CD4-positive, alpha-beta T cell treated with Interleukin-15 for 4 hours (primary cell): ENCODE results near the gene CD300H.

ENCODE experiments used
- DNase-seq: peaks from one replicate; pipeline ENCODE4 v3.0.0-alpha.2; 2020; ENCODE audit warnings: low spot score

CD300H gene

GRCh38 chr17:74549343-74549742, 18.0 kb downstream of the CD300H start:
- DNase-seq = no peak

GRCh38 chr17:74547736-74548135, 19.6 kb downstream of the CD300H start:
- DNase-seq = no peak

GRCh38 chr17:74547264-74547663, 20.0 kb downstream of the CD300H start:
- DNase-seq = no peak

- no peak for DNase-seq
These were observed 20.7 kb downstream of the CD300H start for GRCh38 chr17:74546586-74546985.

GRCh38 chr17:74545843-74546230, 21.5 kb downstream of the CD300H start, which contains the start of gene CD300C:
Gene CD300C, minus strand, starts transcription at chr17:74546115. Its CDS starts 333 bp downstream, at chr17:74545782.
- peak; percentile 5 for DNase-seq

GRCh38 chr17:74544991-74545842, 22.1 kb downstream of the CD300H start:
- DNase-seq = no peak

GRCh38 chr17:74543891-74544760, 23.2 kb downstream of the CD300H start:
- DNase-seq = no peak

- DNase-seq = no peak
These were observed 23.9 kb downstream of the CD300H start for GRCh38 chr17:74543406-74543805.

GRCh38 chr17:74542727-74543383, 24.5 kb downstream of the CD300H start:
- no peak for DNase-seq

GRCh38 chr17:74542166-74542565, 25.1 kb downstream of the CD300H start:
- DNase-seq = no peak

GRCh38 chr17:74541176-74542111, 25.9 kb downstream of the CD300H start:
- DNase-seq = no peak

GRCh38 chr17:74539281-74539820, 28.0 kb downstream of the CD300H start:
- DNase-seq = no peak

GRCh38 chr17:74536890-74537289, 30.4 kb downstream of the CD300H start:
- DNase-seq = no peak

- peak; percentile 18 for DNase-seq
These were observed 35.2 kb downstream of the CD300H start for GRCh38 chr17:74532115-74532514.

GRCh38 chr17:74531231-74531761, 36.0 kb downstream of the CD300H start, which contains the start of gene CD300LB:
Gene CD300LB, minus strand, starts transcription at chr17:74531475. Its CDS starts 125 bp downstream, at chr17:74531350.
- DNase-seq = no peak

GRCh38 chr17:74530831-74531150, 36.5 kb downstream of the CD300H start:
- DNase-seq = no peak

- no peak for DNase-seq
These were observed 38.1 kb downstream of the CD300H start for GRCh38 chr17:74529243-74529642.

GRCh38 chr17:74528491-74529199, 38.7 kb downstream of the CD300H start:
- DNase-seq = no peak

GRCh38 chr17:74527756-74528155, 39.6 kb downstream of the CD300H start:
- no peak for DNase-seq

GRCh38 chr17:74527081-74527480, 40.2 kb downstream of the CD300H start:
- DNase-seq = no peak
